GM06990 (cell line): ENCODE measurements around the gene CXXC4.

Source experiments
- DNase-seq: peaks from one replicate; pipeline ENCODE4 v3.0.0-alpha.2; 2011; ENCODE audit not compliant: insufficient read length; ENCODE audit errors: extremely low read depth
- H3K27me3 ChIP-seq: replicated peaks from 2 replicates; pipeline ENCODE4 v1.6.0; 2011; ENCODE audit warnings: low read length; ENCODE audit not compliant: control insufficient read depth, insufficient read depth
- H3K36me3 ChIP-seq: 2 replicates; pipeline ENCODE4 v1.5.1; 2011; ENCODE audit warnings: low read length; ENCODE audit not compliant: control insufficient read depth, insufficient read depth
- H3K4me3 ChIP-seq: replicated peaks from 2 replicates; pipeline ENCODE4 v1.5.1; 2011; ENCODE audit warnings: low read depth, mild to moderate bottlenecking, control low read depth, low read length
- CTCF ChIP-seq: IDR thresholded peaks from 2 replicates; pipeline ENCODE4 v1.5.1; 2011; ENCODE audit warnings: low read length, control low read depth, mild to moderate bottlenecking, inconsistent platforms; ENCODE audit not compliant: insufficient read depth, poor library complexity, severe bottlenecking

CXXC4 gene

GRCh38 chr4:104492183-104492771 lies 2.4 kb downstream of the CXXC4 start:
- H3K27me3 ChIP-seq = no peaks in the 10 kb centered on the region
- H3K36me3 ChIP-seq = no peaks in the 10 kb centered on the region; the same call in 1 of the 2 replicates
- peak overlapping the region; percentile 87 for H3K4me3 ChIP-seq
- TF ChIP-seq CTCF = no peak
- peak; percentile 70 for DNase-seq

- DNase-seq = peak; percentile 88
- Histone ChIP-seq H3K4me3 (peak overlapping the region; percentile 87), H3K36me3 (no peaks in the 10 kb centered on the region; the same call in 1 of the 2 replicates), H3K27me3 (no peaks in the 10 kb centered on the region)
- TF ChIP-seq CTCF = peak; percentile 30
Observed at GRCh38 chr4:104491481-104492182, 3.1 kb downstream of the CXXC4 start.

GRCh38 chr4:104490770-104491480 lies 3.8 kb downstream of the CXXC4 start:
- peak; percentile 80 for DNase-seq
- Histone ChIP-seq H3K4me3 (peak overlapping the region; percentile 87), H3K36me3 (no peaks in the 10 kb centered on the region; the same call in 1 of the 2 replicates), H3K27me3 (no peaks in the 10 kb centered on the region)
- no peak for TF ChIP-seq CTCF

GRCh38 chr4:104490096-104490769 lies 4.5 kb downstream of the CXXC4 start:
- Histone ChIP-seq H3K36me3 (no peaks in the 10 kb centered on the region; the same call in 1 of the 2 replicates), H3K4me3 (peak overlapping the region; percentile 87), H3K27me3 (no peaks in the 10 kb centered on the region)
- peak; percentile 78 for DNase-seq
- no peak for TF ChIP-seq CTCF

GRCh38 chr4:104489731-104490095 lies 5.0 kb downstream of the CXXC4 start:
- TF ChIP-seq CTCF = no peak
- Histone ChIP-seq H3K36me3 (no peaks in the 10 kb centered on the region; the same call in 1 of the 2 replicates), H3K27me3 (no peaks in the 10 kb centered on the region), H3K4me3 (peak overlapping the region; percentile 87)
- no peak for DNase-seq
